Tibial nerve (tissue), 4 donors: ENCODE results near the gene TRPT1.

ENCODE experiments used
- CTCF ChIP-seq, 5 experiments: fragments of 200-600 bp in 3 of 5; fragments of 450-650 bp in 2 of 5; sonication (generic) in 3 of 5; IDR thresholded peaks; one replicate each; pipeline ENCODE4 v1.5.1; 2016 to 2019; ENCODE audit warnings: antibody characterized with exemption in 5 of 5, mild to moderate bottlenecking in 3 of 5, moderate library complexity in 2 of 5
- EP300 ChIP-seq, 2 donors: sonication (generic); formaldehyde crosslinking; IDR thresholded peaks; one replicate each; pipeline ENCODE4 v1.6.1; 2017; ENCODE audit warnings: antibody characterized with exemption in 2 of 2, mild to moderate bottlenecking in 1 of 2
- POLR2A ChIP-seq, 2 donors: fragments of 450-650 bp; IDR thresholded peaks; one replicate each; pipeline ENCODE4 v1.6.1; 2017; ENCODE audit warnings: antibody characterized with exemption in 2 of 2, mild to moderate bottlenecking in 2 of 2, moderate library complexity in 2 of 2

GRCh38 chr11:64232967-64233315, 7.0 kb upstream of the TRPT1 start:
- TF ChIP-seq POLR2A (IDR thresholded peaks at IDR 0.05) (no peak), CTCF (IDR thresholded peaks at IDR 0.05) (no peak), EP300 (IDR thresholded peaks at IDR 0.05) (no peak)
